HUDEP-2 (cell line): Measurements from ENCODE around the gene RTBDN.

ENCODE experiments used
- DNase-seq, 76 experiments: peaks; one replicate each; lab custom pipeline; 2025; ENCODE audit not compliant: unreplicated experiment in 76 of 76; lab: John Stamatoyannopoulos, UW

Gene RTBDN

GRCh38 chr19:12794196-12794941 is 40.0 kb downstream of the RTBDN start:
- DNase-seq: peak in 10 of 76 experiments; percentile 10 to 58 (median 38)

- DNase-seq: peak in 74 of 76 experiments; percentile 78 to 99 (median 96)
Observed at GRCh38 chr19:12793290-12794195, 40.8 kb downstream of the RTBDN start.

GRCh38 chr19:12792853-12793289 is 41.5 kb downstream of the RTBDN start:
- DNase-seq: peak in 2 of 76 experiments; percentile 57 to 58

- peak in 63 of 76 experiments; percentile 19 to 76 (median 60) for DNase-seq
Observed at GRCh38 chr19:12792051-12792852, 42.1 kb downstream of the RTBDN start.

- peak in 75 of 76 experiments; percentile 66 to 99 (median 96) for DNase-seq
Observed at GRCh38 chr19:12791345-12792050, 42.9 kb downstream of the RTBDN start, which contains the start of gene JUNB. JUNB (plus strand) TSS chr19:12791486; CDS start chr19:12791772, 286 bp downstream.

- peak in 4 of 76 experiments; percentile 18 to 61 (median 54) for DNase-seq
Observed at GRCh38 chr19:12790628-12791344, 43.6 kb downstream of the RTBDN start.

- DNase-seq: peak in 75 of 76 experiments; percentile 91 to 100 (median 99)
Observed at GRCh38 chr19:12789904-12790619, 44.3 kb downstream of the RTBDN start.

- DNase-seq: peak in 21 of 76 experiments; percentile 40 to 91 (median 65)
Observed at GRCh38 chr19:12789098-12789903, 45.1 kb downstream of the RTBDN start.

- DNase-seq: peak in 73 of 76 experiments; percentile 42 to 96 (median 86)
Observed at GRCh38 chr19:12788682-12789097, 45.7 kb downstream of the RTBDN start.

- peak in 15 of 76 experiments; percentile 17 to 63 (median 36) for DNase-seq
Observed at GRCh38 chr19:12788042-12788681, 46.2 kb downstream of the RTBDN start.

- no peak for DNase-seq
Observed at GRCh38 chr19:12787458-12787857, 46.9 kb downstream of the RTBDN start.

GRCh38 chr19:12786952-12787351 is 47.4 kb downstream of the RTBDN start:
- peak in 2 of 76 experiments; percentile 35 to 43 for DNase-seq

- DNase-seq: peak in 59 of 76 experiments; percentile 20 to 83 (median 64)
Observed at GRCh38 chr19:12786141-12786870, 48.1 kb downstream of the RTBDN start.

- peak in 22 of 76 experiments; percentile 15 to 75 (median 42) for DNase-seq
Observed at GRCh38 chr19:12785431-12786031, 48.8 kb downstream of the RTBDN start.

GRCh38 chr19:12784871-12785430 is 49.4 kb downstream of the RTBDN start:
- DNase-seq: peak in 12 of 76 experiments; percentile 48 to 91 (median 74)
